Mammary epithelial cell (primary cell): Measurements from ENCODE around the gene ADAM15.

Experiments used
- EZH2 ChIP-seq: IDR thresholded peaks from 2 replicates; pipeline ENCODE4 v1.6.1; 2012; ENCODE audit warnings: low read length, inconsistent platforms, borderline replicate concordance
- TF ChIP-seq, protein P1 (sequence below), 2 donors: IDR thresholded peaks in 1 of 2; conservative IDR thresholded peaks in 1 of 2; 2 replicates each; pipeline ENCODE4 v1.5.1; 2011 to 2012; ENCODE audit warnings: inconsistent platforms in 2 of 2, low read length in 2 of 2, mild to moderate bottlenecking in 2 of 2, control low read depth in 1 of 2, low read depth in 1 of 2; ENCODE audit not compliant: insufficient read depth in 1 of 2; ENCODE audit errors: extremely low read depth in 1 of 2

DNA sequence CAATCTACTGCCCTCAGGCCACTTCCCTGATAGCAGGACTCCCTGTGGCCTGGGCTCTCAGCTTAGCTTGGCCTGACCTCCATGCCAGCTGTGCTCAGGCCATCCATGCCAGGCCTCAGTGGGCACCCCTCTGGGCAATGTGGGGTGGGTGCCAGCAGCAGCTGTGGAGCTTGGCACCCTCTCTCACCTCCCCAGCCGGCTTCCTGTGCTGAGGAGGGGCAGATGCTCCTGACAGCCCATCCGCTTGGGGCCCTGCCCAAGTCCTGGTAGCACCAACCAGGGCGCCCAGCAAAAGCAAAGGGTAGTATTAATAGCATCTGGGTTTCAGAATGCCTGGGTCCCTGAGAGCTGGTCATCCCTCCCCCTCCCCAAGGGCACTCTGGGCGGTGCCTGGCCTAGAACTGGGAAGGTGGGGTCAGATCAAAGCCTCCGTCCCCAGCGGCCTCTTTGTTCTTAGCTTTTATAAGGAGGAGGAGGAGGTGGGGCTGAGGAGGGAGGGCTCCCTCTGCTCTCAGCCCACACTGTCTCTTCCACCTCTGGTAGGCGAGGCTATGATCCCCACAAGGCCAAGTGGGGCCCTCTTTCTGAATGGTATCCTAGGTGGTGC, 18.5 kb downstream of the ADAM15 start:
- TF ChIP-seq, protein P1, sequence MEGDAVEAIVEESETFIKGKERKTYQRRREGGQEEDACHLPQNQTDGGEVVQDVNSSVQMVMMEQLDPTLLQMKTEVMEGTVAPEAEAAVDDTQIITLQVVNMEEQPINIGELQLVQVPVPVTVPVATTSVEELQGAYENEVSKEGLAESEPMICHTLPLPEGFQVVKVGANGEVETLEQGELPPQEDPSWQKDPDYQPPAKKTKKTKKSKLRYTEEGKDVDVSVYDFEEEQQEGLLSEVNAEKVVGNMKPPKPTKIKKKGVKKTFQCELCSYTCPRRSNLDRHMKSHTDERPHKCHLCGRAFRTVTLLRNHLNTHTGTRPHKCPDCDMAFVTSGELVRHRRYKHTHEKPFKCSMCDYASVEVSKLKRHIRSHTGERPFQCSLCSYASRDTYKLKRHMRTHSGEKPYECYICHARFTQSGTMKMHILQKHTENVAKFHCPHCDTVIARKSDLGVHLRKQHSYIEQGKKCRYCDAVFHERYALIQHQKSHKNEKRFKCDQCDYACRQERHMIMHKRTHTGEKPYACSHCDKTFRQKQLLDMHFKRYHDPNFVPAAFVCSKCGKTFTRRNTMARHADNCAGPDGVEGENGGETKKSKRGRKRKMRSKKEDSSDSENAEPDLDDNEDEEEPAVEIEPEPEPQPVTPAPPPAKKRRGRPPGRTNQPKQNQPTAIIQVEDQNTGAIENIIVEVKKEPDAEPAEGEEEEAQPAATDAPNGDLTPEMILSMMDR (conservative IDR thresholded peaks at IDR 0.05 in 1 of 2, IDR thresholded peaks at IDR 0.05 in 1 of 2; ENCODE audit: extremely low read depth in 1 of 2, insufficient read depth in 1 of 2, low read depth in 1 of 2, low read length in 2 of 2) = no peak
- TF ChIP-seq EZH2 = no peak
